H9 (cell line): ENCODE data around the gene PNPLA1. TPM values are rescaled to one million over a fixed set of nuclear protein-coding genes. Genes with fewer than 3 reads are reported as not detected.

Experiments
- DNase-seq: peaks from one replicate; pipeline ENCODE4 v3.0.0-alpha.2; 2017
- H2AFZ ChIP-seq: one replicate; pipeline ENCODE4 v1.6.1; 2013; ENCODE audit warnings: mild to moderate bottlenecking, low read length, control low read depth, moderate library complexity
- H2AK5ac ChIP-seq: 2 replicates; pipeline ENCODE4 v1.6.1; 2013; ENCODE audit warnings: low read length, control low read depth, mixed read lengths; ENCODE audit not compliant: insufficient read length
- H2BK120ac ChIP-seq: one replicate; pipeline ENCODE4 v1.6.1; 2013; ENCODE audit warnings: low read depth, mild to moderate bottlenecking, low read length, control low read depth, inconsistent platforms; ENCODE audit not compliant: poor library complexity, severe bottlenecking
- H2BK12ac ChIP-seq: 2 replicates; pipeline ENCODE4 v1.6.1; 2013; ENCODE audit warnings: low read length, control low read depth, mixed read lengths, low read depth; ENCODE audit not compliant: insufficient read length
- H2BK15ac ChIP-seq: 2 replicates; pipeline ENCODE4 v1.6.1; 2013; ENCODE audit warnings: low read depth, low read length, control low read depth
- H2BK20ac ChIP-seq: one replicate; pipeline ENCODE4 v1.6.1; 2013; ENCODE audit warnings: low read depth, mild to moderate bottlenecking, low read length, control low read depth, inconsistent platforms; ENCODE audit not compliant: poor library complexity, severe bottlenecking
- H2BK5ac ChIP-seq: 2 replicates; pipeline ENCODE4 v1.6.1; 2013; ENCODE audit warnings: low read length, control low read depth, mixed read lengths; ENCODE audit not compliant: insufficient read length
- H3K14ac ChIP-seq: 2 replicates; pipeline ENCODE4 v1.6.1; 2013; ENCODE audit warnings: low read length, control low read depth; ENCODE audit not compliant: insufficient read depth
- H3K18ac ChIP-seq: 2 replicates; pipeline ENCODE4 v1.6.1; 2013; ENCODE audit warnings: low read depth, mild to moderate bottlenecking, mixed read lengths, low read length, control low read depth; ENCODE audit not compliant: insufficient read length
- H3K23ac ChIP-seq: 2 replicates; pipeline ENCODE4 v1.6.1; 2013; ENCODE audit warnings: low read length, control low read depth, mixed read lengths, low read depth; ENCODE audit not compliant: insufficient read length
- H3K23me2 ChIP-seq: 2 replicates; pipeline ENCODE4 v1.6.1; 2013; ENCODE audit warnings: low read depth, mild to moderate bottlenecking, mixed read lengths, low read length, control low read depth; ENCODE audit not compliant: insufficient read length, poor library complexity, severe bottlenecking
- H3K27ac ChIP-seq: 2 replicates; pipeline ENCODE4 v1.5.1; 2013; ENCODE audit warnings: low read length, control low read depth, mixed read lengths, low read depth; ENCODE audit not compliant: insufficient read length
- H3K27me3 ChIP-seq: 2 replicates; pipeline ENCODE4 v1.6.1; 2013; ENCODE audit warnings: low read length, control low read depth, inconsistent platforms; ENCODE audit not compliant: insufficient read depth
- H3K4ac ChIP-seq: 2 replicates; pipeline ENCODE4 v1.6.1; 2013; ENCODE audit warnings: low read depth, mild to moderate bottlenecking, control low read depth, inconsistent platforms, low read length, moderate library complexity
- H3K4me1 ChIP-seq: 2 replicates; pipeline ENCODE4 v1.6.1; 2013; ENCODE audit warnings: low read length, control low read depth, inconsistent platforms; ENCODE audit not compliant: insufficient read depth
- H3K4me2 ChIP-seq: 2 replicates; pipeline ENCODE4 v1.6.1; 2013; ENCODE audit warnings: low read length, control low read depth, mixed read lengths; ENCODE audit not compliant: insufficient read length, insufficient read depth
- H3K56ac ChIP-seq: 2 replicates; pipeline ENCODE4 v1.6.1; 2013; ENCODE audit warnings: low read depth, mild to moderate bottlenecking, mixed read lengths, low read length, control low read depth; ENCODE audit not compliant: insufficient read length
- H3K79me1 ChIP-seq: 2 replicates; pipeline ENCODE4 v1.6.1; 2013; ENCODE audit warnings: low read depth, mild to moderate bottlenecking, moderate library complexity, low read length, control low read depth, inconsistent platforms; ENCODE audit not compliant: insufficient read depth, poor library complexity, severe bottlenecking
- H3K79me2 ChIP-seq: 2 replicates; pipeline ENCODE4 v1.6.1; 2013; ENCODE audit warnings: low read length, control low read depth, inconsistent platforms; ENCODE audit not compliant: insufficient read depth
- H3K9ac ChIP-seq: 2 replicates; pipeline ENCODE4 v1.6.1; 2013; ENCODE audit warnings: low read length, control low read depth, mixed read lengths; ENCODE audit not compliant: insufficient read length; ENCODE audit errors: extremely low read depth
- H3K9me3 ChIP-seq: one replicate; pipeline ENCODE4 v1.6.1; 2013; ENCODE audit warnings: low read depth, low read length, inconsistent platforms; ENCODE audit not compliant: control insufficient read depth
- H3T11ph ChIP-seq: one replicate; pipeline ENCODE4 v1.6.1; 2013; ENCODE audit warnings: mild to moderate bottlenecking, low read length, control low read depth, inconsistent platforms
- H4K20me1 ChIP-seq: one replicate; pipeline ENCODE4 v1.6.1; 2013; ENCODE audit not compliant: control insufficient read depth, insufficient read length, insufficient read depth
- H4K5ac ChIP-seq: 2 replicates; pipeline ENCODE4 v1.6.1; 2013; ENCODE audit warnings: low read depth, mild to moderate bottlenecking, mixed read lengths, low read length, control low read depth; ENCODE audit not compliant: insufficient read length
- H4K8ac ChIP-seq: replicated peaks from 2 replicates; pipeline ENCODE4 v1.6.1; 2013; ENCODE audit warnings: low read length, control low read depth, mixed read lengths, low read depth; ENCODE audit not compliant: insufficient read length
- H4K91ac ChIP-seq: 2 replicates; pipeline ENCODE4 v1.6.1; 2013; ENCODE audit warnings: low read depth, mild to moderate bottlenecking, moderate library complexity, mixed read lengths, low read length, control low read depth; ENCODE audit not compliant: insufficient read length
- H3K27ac Mint-ChIP-seq, 3 experiments: 2 replicates in 2 of 3; 3 replicates in 1 of 3; pipeline ENCODE4 v1.8.0; 2020 to 2021; ENCODE audit warnings: mixed read lengths in 3 of 3, mild to moderate bottlenecking in 1 of 3, moderate library complexity in 1 of 3
- H3K27me3 Mint-ChIP-seq: 2 replicates; pipeline ENCODE4 v1.8.0; 2021; ENCODE audit warnings: low read depth, mild to moderate bottlenecking, moderate library complexity, mixed read lengths
- H3K36me3 Mint-ChIP-seq, 3 experiments: 2 replicates in 2 of 3; 3 replicates in 1 of 3; pipeline ENCODE4 v1.8.0; 2020 to 2021; ENCODE audit warnings: low read depth in 3 of 3, mixed read lengths in 3 of 3; ENCODE audit not compliant: insufficient read depth in 1 of 3
- H3K4me1 Mint-ChIP-seq, 2 experiments: 2 replicates each; pipeline ENCODE4 v1.8.0; 2020; ENCODE audit warnings: mixed read lengths in 2 of 2
- H3K4me3 Mint-ChIP-seq, 2 experiments: 2 replicates in 1 of 2; 3 replicates in 1 of 2; pipeline ENCODE4 v1.8.0; 2020 to 2021; ENCODE audit warnings: mild to moderate bottlenecking in 2 of 2, mixed read lengths in 2 of 2, moderate library complexity in 1 of 2
- H3K9me3 Mint-ChIP-seq, 2 experiments: 2 replicates in 1 of 2; 3 replicates in 1 of 2; pipeline ENCODE4 v1.8.0; 2020; ENCODE audit warnings: mild to moderate bottlenecking in 2 of 2, mixed read lengths in 2 of 2, moderate library complexity in 1 of 2
- WGBS: extraction: QIAGEN DNeasy Blood & Tissue Kit; methylation state at CpG from one replicate; pipeline ENCODE4 v1.1.7; 2013; ENCODE audit warnings: missing lambda C conversion rate, low lambda C conversion rate, mixed read lengths; ENCODE audit not compliant: insufficient read length; ENCODE audit errors: extremely low coverage; 5-methylcytosine and 5-hydroxymethylcytosine counted together
- total RNA-seq: library from RNA; stranded (reverse); gene quantifications from 2 replicates; pipeline ENCODE4 v1.2.1, GENCODE V29; 2021
- TF ChIP-seq, protein P1 (sequence below): fragments of 200-600 bp; sonication (generic); conservative IDR thresholded peaks from 3 replicates; pipeline ENCODE4 v1.8.0; 2021; ENCODE audit warnings: antibody characterized with exemption, mild to moderate bottlenecking

Gene PNPLA1
- total RNA-seq, 1 experiment from 2014 or later, result 0.09 TPM

GRCh38 chr6:36285187-36285671 is 15.4 kb downstream of the PNPLA1 start:
- no peaks in the 10 kb centered on the region for H3K79me2 ChIP-seq
- H3K36me3 Mint-ChIP-seq, result no peaks in the 10 kb centered on the region
- no peak overlapping the region for H3K18ac ChIP-seq
- no peak overlapping the region for H3K23ac ChIP-seq
- H3K27ac ChIP-seq, result no peak overlapping the region
- H2AFZ ChIP-seq, result no peak overlapping the region
- H3K27me3 ChIP-seq, result no peaks in the 10 kb centered on the region
- no peak overlapping the region for H3K56ac ChIP-seq
- no peak overlapping the region for H2BK20ac ChIP-seq
- H4K20me1 ChIP-seq, result no peaks in the 10 kb centered on the region
- H3K4me2 ChIP-seq, result no peak overlapping the region
- no peaks in the 10 kb centered on the region for H3K4me1 ChIP-seq
- H3K4me1 Mint-ChIP-seq, result peaks cover 8% of the 10 kb centered on the region in 2 experiments
- no peaks in the 10 kb centered on the region for H3K79me1 ChIP-seq
- H2BK120ac ChIP-seq, result no peak overlapping the region
- H3T11ph ChIP-seq, result no peak overlapping the region
- no peak overlapping the region for H2BK5ac ChIP-seq
- H3K4me3 Mint-ChIP-seq, result no peak overlapping the region
- H4K5ac ChIP-seq, result no peak overlapping the region
- no peak overlapping the region for H3K9ac ChIP-seq
- no peaks in the 10 kb centered on the region; a peak in 1 of 5 replicates for H3K9me3 Mint-ChIP-seq
- TF ChIP-seq, protein P1, sequence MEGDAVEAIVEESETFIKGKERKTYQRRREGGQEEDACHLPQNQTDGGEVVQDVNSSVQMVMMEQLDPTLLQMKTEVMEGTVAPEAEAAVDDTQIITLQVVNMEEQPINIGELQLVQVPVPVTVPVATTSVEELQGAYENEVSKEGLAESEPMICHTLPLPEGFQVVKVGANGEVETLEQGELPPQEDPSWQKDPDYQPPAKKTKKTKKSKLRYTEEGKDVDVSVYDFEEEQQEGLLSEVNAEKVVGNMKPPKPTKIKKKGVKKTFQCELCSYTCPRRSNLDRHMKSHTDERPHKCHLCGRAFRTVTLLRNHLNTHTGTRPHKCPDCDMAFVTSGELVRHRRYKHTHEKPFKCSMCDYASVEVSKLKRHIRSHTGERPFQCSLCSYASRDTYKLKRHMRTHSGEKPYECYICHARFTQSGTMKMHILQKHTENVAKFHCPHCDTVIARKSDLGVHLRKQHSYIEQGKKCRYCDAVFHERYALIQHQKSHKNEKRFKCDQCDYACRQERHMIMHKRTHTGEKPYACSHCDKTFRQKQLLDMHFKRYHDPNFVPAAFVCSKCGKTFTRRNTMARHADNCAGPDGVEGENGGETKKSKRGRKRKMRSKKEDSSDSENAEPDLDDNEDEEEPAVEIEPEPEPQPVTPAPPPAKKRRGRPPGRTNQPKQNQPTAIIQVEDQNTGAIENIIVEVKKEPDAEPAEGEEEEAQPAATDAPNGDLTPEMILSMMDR, result peak; percentile 58
- no peaks in the 10 kb centered on the region for H3K23me2 ChIP-seq
- no peak overlapping the region for H3K27ac Mint-ChIP-seq
- no peak overlapping the region for H4K91ac ChIP-seq
- no peaks in the 10 kb centered on the region for H3K9me3 ChIP-seq
- H2BK12ac ChIP-seq, result no peak overlapping the region
- H3K4ac ChIP-seq, result no peak overlapping the region
- no peak overlapping the region for H2BK15ac ChIP-seq
- no peak overlapping the region for H2AK5ac ChIP-seq
- peaks cover 42% of the 10 kb centered on the region for H3K27me3 Mint-ChIP-seq
- peak; percentile 76 for DNase-seq
- WGBS, result no CpG with 5 or more reads among the region's 26 CpGs
- H3K14ac ChIP-seq, result no peak overlapping the region
- no peak overlapping the region for H4K8ac ChIP-seq
